Muscle of arm (tissue), 14 donors: ENCODE data around the gene GYG2. TPM values are rescaled to one million over a fixed set of nuclear protein-coding genes. Genes with fewer than 3 reads are reported as not detected.
A peak's percentile ranks its signal among the peaks of the same experiment; 100 is the strongest.
"Not testable (repeated sequence)": the region's sequence is repeated elsewhere in the genome, so short reads cannot be mapped to it uniquely, and the experiment has no call there.

Experiments used
- DNase-seq: peaks from one replicate; pipeline ENCODE4 v3.0.0-alpha.2; 2013
- long read RNA-seq, 11 donors: transcript quantifications; one replicate each; lab custom pipeline, GENCODE V29; 2026
- polyA plus RNA-seq, 12 donors: library from polyadenylated mRNA; unstranded; fragments of 120-200 nt; gene quantifications; one replicate each; pipeline ENCODE4 v1.2.1, GENCODE V29; 2013; ENCODE audit not compliant: insufficient read length in 12 of 12

The GYG2 gene
- polyA plus RNA-seq: 1 to 10 TPM in 11 of 12 donors, not detected in 1; 1.2 to 4.9 (median 3.6) TPM
- long read RNA-seq, donor 1, partial matches to known transcripts: 98 of 108 reads
- long read RNA-seq, donor 1, other reads (novel, unspliced or antisense): 8 of 108 reads
- long read RNA-seq, donor 2: 0 reads
- long read RNA-seq, donor 3: 0 reads
- long read RNA-seq, donor 4, partial matches to known transcripts: 0 of 1 reads
- long read RNA-seq, donor 4, other reads (novel, unspliced or antisense): 0 of 1 reads
- long read RNA-seq, donor 5: 0 reads
- long read RNA-seq, donor 6: 0 reads
- long read RNA-seq, donor 7: 0 reads
- long read RNA-seq, donor 8: 0 reads
- long read RNA-seq, donor 9: 0 reads
- long read RNA-seq, donor 10: 0 reads
- long read RNA-seq, donor 11, partial matches to known transcripts: 0 of 1 reads
- long read RNA-seq, donor 11, other reads (novel, unspliced or antisense): 0 of 1 reads

DNA sequence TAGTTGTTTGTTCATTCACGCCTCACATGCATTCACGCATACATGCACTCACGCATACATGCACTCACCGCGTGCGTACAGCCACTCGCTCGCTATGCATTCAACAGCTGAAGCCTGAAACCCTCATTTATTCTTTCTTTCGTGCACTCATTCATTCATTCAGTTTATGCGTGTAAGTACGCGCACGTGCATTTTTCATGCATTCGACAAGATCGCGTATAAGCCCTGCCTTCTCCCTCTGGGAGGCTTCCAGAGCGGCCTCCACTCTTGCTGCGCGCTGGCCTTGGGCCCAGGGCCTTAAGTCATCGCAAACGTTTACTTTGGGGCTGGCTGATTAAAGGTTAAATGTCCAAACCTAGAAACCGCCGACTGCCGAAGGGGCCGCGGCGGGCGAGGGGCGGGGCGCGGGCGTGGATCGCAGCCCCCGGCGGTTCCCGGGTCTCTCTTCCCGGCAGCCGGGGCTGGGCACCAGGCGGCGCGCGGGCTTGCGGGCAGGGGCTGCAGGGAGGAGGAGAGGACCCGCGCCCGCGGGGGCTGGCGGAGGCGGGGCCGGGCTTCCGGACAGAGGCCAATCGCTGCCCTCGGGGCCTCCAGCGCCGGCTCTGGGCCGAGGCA, at the start of gene GYG2:
GYG2 (plus strand) TSS at position 587 of the 615 bp plus-strand sequence. CDS start 1,259 bp downstream, outside the sequence.
- DNase-seq: no peak

DNA sequence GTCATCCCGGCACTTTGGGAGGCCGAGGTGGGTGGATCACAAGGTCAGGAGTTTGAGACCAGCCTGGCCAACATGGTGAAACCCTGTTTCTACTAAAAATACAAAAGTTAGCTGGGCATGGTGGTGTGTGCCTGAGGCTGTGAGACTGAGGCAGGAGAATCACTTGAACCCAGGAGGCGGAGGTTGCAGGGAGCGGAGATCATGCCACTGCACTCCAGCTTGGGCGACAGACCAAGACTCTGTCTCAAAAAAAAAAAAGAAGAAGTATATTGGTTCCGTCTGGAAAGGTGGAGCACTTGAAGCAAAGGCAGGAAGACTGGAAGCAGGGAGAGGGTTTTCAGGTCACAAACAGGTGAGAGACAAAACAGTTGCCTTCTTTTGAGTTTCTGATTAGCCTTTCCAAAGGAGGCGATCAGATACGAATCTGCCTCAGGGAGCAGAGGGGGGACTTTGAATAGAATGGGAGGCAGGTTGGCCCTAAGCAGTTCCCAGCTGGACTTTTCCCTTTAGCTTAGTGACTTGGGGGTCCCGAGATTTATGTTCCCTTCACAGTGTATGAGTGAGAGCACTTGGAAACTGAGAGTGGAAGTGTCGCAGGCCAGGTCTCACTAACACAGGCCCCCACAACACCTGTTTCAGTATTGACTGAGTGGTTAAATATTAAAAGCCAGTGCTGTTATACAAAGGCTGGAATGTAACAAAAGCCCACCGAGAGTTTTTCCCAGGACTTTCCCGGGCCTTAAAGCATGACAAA, 48.1 kb upstream of the GYG2 start:
- not testable (repeated sequence) for DNase-seq

DNA sequence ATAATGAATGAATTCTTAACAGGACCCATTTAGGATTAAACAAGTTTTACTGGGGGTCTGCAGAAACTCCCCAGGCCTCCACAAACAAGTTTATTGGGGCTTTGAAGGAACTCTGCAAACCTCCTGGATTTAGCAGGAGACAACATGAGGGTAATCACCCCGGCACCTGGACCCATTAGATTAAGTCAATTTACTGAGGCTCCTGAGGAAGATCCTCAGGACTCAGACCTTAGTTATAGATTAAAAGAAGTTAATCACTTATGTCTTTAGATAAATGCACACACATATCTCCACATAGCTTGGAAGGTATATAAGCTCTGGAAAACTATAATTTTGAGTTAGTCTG, 47.5 kb upstream of the GYG2 start:
- DNase-seq: no peak

DNA sequence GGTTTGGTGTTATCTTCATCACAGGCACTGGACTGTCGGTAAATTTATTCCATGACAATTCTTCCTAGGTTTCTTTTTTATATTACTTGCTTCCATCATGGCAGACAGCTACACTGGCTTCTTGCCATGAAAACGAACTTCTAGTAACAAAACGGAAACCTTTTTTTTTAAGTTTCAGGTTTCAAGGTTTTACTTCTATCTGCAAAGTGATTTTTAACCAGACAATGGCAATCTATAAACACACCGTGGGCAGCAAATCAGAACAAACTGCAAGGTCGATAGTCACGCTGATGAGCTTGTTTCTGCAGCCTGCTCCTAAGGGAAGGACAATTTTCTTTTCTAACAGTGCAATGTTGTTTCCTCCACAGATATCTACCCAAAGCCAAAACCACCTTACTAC, 47.0 kb upstream of the GYG2 start:
- peak; percentile 3 for DNase-seq

DNA sequence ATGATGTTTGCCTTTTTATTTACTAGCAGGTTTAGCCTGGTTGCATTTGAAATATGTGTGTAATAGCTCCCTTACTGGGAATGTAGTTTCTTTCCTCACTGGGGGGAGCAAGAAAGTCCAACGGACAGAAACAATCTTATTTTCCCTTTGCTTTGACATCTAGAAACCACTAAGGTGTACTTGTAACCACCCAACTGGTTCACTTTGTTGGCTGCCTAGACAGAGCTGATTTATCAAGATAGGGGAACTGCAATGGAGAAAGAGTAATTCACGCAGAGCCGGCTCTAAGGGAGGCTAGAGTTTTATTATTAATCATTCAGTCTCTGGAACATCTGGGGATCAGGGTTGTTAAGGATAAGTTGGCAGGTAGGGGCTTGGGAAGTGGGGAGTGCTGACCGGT, 46.6 kb upstream of the GYG2 start:
- DNase-seq: no peak

DNA sequence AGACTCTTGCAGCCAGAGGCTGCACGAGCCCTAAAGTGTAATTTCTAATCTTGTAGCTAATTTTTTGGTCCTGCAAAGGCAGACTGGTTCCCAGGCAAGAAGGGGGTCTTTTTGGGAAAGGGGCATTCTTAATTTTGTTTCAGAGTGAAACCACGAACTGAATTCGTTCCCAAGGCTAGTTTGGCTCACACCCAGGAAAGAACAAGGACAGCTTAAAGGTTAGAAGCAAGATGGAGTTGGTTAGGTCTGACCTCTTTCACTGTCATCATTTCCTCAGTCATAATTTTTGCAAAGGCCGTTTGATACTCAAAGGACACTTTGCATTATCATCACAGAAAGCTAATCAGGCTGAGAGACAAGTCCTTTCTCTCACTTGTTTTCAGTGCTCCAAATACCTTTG, 46.0 kb upstream of the GYG2 start:
- no peak for DNase-seq

DNA sequence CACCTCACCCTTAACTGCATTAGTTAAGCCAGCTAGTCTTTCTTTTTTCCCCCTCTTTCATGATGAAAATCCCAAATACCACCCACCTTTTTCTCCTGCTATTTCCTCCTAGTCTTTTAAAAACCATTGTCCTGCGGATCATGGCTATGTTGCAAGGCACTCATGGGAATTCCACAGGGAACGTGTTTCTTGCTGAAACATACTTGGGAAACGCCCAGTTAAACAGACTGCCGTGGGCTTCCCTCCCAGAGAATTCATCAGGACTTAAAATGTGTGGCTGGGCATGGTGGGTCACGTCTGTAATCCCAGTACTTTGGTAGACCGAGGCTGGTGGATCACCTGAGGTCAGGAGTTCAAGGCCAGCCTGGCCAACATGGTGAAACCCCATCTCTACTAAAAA, 44.7 kb upstream of the GYG2 start:
- peak; percentile 2 for DNase-seq

DNA sequence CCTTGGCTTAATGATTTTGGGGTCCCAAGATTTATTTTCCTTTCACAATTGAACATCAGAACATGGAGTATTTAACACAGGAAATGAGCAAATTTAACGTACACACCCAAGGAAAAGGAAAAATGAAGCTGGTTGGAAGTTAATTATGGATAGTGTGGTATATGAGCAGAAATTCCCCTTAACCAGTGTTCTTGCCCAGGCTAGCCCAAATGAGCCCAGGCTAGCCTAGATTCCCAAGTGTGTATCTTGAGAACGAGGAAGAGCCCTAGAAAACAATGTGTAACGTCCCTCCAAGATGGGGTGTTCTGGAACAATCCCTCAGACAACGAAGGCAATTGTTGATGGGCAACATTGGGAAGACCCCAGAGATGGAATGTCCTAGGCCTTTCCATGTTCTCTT, 43.2 kb upstream of the GYG2 start:
- no peak for DNase-seq

DNA sequence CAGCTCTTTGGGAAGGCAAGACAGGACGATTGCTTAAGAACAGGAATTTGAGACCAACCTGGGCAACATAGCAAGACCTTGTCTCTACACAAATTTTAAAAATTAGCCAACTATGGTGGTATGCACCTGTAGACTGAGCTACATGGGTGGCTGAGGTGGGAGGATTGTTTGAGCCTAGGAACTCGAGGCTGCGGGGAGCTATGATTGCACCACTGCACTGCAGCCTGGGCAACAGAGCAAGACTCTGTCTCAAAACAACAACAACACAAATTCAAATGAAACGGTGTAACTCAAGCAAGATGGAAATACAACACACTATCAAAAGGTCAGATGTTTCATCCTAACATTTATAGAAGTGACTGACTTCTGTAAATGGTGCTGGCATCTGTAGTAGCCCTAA, 39.8 kb upstream of the GYG2 start:
- DNase-seq: no peak

DNA sequence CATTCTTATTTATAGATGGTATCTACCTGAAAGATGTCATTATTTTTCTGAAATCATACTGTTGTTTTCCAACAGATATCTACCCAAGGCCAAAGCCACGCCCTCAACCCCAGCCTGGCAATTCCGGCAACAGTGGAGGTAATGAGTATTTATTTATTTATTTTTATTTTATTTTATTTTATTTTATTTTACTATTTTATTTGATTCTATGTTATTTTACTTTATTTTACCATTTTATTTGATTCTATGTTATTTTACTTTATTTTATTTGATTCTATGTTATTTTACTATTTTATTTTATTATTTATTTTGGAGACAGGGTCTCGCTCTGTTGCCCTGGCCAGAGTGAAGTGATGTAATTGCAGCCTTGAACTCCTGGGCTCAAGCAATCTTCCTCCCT, 39.2 kb upstream of the GYG2 start:
- DNase-seq: no peak

DNA sequence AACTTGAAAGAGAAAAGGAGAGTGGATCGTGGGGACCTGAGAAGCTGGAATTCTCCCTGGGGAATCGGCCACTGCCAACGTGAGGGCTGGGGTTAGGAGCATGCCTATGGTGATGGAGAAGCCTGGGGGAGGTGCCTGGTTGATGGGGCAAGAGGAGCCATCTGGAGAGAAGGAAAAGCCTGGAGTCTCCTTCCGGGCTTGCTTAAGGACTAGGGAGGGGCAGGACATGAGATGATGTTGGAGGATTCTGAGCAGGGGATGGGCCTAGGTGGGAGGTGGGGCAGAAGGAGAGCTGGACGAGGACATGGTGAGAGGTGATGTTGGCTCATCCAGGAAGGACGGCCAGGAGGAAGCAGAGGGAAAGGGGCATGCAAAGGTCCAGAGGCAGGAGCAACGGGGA, 35.0 kb upstream of the GYG2 start:
- no peak for DNase-seq

DNA sequence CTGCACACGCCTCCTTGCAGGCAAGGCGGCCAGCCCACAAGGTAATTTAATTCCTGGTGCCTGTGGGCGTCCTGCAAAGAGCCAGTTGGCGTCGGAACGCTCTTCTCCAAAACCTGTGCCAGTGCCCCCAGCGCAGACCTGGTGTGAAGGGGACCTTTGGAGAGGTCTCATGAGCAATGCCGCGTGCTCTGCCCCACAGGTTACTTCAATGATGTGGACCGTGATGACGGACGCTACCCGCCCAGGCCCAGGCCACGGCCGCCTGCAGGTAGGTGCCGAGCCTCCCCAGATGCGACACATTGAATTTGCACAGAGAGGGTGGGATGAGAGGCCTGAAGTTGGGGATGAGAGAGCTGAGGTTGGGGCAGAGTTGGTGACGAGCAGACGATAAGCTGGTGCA, 34.4 kb upstream of the GYG2 start:
- DNase-seq: no peak

DNA sequence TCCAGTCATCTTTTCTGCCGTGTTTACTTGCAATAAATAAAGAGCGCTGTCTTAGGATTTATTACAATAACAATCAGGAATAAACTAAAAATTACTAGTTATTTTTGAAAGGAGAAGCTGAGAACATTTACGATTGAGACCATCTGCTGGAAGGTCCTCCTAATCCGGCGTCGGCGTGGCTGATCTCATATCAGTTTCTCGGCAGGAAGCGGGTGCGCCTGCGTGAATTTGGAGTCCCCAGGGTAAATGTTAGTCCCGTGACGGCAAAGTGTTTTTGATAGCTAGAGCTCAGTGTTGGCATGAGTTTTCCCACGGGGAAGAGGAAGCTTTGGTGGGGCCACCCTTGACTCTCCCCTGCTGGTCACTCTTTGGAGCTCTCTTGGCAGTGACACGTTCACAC, 31.9 kb upstream of the GYG2 start:
- not testable (repeated sequence) for DNase-seq

DNA sequence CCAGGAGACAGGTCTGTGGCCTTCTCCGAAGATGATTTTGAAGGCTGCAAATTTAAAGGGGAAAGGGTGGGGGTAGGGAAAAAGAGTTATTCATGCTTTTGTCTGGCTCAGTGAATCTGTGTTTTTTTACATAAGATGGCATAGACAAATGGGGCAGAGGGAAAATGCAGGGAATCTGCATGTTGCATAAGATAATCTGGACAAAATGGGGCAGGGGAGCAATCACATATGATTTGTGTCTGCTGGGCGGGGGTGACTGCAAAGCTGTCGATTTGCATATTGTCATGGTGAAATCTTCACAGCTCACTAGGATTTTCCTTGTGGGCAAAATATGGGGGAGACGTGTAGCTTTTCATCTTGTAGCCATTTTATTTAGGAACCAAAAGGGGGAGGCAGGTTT, 29.4 kb upstream of the GYG2 start:
- no peak for DNase-seq

DNA sequence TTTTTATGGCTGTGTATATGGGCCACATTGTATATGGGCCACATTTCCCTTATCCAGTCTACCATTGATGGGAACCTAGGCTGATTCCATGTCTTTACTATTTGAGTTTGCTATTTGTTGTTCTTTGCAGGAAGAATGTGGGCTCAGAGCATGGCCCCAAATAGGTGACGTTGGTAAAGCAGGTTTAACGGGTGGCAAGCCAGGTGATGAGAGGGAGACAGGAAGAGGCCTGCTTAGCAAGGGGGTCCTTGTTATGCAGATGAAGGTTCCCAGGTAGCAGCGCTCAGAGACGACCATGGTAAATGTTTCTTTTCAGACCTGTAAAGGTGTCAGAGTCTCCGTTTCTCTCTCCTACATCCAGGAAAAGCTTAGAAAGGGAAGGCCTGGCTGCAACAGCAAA, 28.8 kb upstream of the GYG2 start:
- DNase-seq: not testable (repeated sequence)

DNA sequence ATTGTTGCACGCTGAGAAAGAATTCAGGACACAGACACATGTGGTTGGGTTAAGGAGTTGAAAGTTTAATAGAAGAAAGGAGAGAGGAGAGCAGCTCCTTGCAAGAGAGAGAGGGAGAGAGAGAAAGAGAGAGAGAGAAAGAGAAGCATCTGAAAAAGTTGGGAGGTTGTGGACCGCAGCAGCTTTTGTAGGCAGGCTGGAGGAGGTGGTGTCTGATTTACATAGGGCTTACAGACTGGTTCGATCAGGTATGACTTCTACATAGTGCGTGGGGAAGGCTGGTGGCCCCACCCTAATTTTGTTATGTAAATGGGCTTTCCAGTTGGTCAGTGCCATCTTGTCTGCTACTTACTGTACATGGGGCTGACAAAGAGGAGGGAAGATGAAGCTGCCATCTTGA, 27.5 kb upstream of the GYG2 start:
- DNase-seq: no peak

DNA sequence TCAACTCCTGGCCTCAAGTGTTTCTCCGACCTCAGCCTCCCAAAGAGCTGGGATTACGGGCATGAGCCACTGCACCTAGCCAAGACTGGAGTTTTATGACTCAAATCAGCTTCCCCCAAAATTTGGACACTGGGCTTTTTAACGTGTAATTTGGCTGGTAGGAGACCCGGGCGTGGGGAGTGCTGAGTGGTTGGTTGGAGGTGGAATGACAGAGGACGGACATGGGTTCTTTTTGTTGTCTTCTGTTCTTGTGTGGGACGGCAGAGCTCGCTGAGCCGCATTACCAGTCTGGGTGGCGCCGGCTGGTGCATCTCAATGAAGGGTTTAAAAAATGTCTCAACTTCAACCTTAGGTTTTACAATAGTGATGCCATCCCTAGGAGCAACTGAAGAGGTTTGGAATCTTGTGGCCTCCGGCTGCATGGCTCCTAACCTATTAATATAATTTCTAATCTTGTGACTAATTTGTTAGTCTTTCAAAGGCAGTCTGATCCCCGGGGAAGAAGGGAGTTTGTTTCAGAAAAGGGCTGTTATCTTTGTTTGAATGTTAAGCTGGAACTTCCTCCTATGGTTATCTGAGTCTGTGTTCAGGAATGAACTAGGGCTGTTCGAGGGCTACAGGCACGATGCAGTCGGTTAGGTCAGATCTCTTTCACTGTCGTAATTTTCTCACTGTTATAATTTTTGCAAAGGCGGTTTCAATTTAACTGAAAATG, 26.2 kb upstream of the GYG2 start:
- not testable (repeated sequence) for DNase-seq

DNA sequence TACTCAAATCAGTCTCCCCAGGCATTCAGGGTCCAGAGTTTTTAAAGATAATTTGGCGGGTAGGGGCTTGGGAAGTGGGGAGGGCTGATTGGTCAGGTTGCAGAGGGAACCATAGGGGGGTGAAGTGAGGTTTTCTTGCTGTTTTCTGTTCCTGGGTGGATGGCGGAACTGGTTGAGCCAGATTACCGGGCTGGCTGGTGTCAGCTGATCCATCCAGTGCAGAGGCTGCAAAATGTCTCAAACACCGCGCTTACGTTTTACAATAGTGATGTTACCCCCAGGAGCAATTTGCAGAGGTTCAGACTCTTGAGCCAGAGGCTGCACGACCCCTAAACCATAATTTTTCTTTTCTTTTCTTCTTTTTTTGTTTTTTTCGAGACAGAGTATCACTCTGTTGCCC, 25.2 kb upstream of the GYG2 start:
- DNase-seq: not testable (repeated sequence)

DNA sequence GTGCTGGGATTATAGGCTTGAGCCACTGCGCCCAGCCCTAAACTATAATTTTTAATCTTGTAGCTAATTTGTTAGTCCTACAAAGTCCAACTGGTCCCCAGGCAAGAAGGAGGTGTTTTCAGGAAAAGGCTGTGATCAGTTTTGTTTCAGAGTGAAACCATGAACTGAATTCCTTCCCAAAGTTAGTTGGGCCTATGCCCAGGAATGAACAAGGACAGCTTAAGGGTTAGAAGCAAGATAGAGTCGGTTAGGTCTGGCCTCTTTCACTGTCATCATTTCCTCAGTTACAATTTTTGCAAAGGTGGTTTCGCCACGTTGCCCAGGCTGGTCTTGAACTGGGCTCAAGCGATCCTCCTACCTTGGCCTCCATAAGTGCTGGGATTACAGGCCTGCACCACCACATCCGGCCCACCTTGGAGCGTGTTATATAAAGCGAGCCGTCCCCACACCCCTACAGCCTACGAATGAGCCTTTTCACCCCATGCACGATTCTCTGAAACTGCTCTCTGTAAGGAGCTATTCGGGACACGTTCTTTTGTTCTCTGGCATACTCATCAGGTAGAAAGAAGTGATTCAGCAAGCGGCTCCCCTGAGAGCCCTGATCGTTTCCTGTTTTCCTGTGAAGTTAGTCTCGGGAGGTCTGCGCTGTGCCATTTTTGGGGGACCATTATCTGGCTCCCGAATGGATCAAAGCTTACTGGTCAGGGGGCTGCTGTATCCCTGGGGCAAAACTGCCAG, 24.5 kb upstream of the GYG2 start:
- DNase-seq: not testable (repeated sequence)

DNA sequence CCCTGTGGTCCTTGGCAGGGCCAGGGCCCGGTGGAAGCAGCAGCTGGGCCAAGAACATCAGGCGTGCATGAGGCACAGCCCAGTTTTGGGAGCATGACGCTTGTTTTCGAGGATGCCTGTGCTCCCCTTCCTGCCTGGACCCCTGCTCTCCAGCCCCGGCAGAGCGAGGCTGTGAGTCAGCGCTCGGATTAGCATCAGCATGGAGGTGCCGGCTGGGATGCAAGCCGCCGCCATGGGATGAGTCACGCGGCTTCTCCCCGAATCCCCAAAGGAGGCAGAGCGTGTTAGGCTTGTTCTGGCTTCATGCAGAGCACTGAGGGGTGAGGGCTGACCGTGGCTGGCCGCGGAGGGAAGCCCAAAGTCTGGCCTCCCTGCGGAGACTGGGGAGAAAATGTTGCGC, 23.9 kb upstream of the GYG2 start:
- not testable (repeated sequence) for DNase-seq

DNA sequence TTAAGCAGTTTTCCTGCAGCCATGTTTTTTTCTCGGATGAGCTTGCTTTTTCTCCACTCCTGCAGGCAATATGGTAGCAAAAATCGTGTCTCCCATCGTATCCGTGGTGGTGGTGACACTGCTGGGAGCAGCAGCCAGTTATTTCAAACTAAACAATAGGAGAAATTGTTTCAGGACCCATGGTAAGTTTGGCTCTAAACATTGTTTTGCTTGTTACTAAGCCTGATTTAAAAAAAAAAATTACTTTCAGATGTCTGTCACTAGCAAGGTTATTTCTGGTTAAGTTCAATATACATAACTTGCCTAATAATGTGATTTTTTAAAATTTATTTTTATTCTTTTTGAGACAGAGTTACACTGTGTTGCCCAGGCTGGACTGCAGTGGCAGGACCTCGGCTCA, 17.5 kb upstream of the GYG2 start:
- DNase-seq: no peak
